ENCODE data around the gene TGFB3.

Gene TGFB3

GRCh38 chr14:75970989-75971388 lies 10.8 kb downstream of the TGFB3 start:
- H2AFZ ChIP-seq (ENCODE audit: low read depth, low read length, severe bottlenecking): no peak overlapping the region
- no peak overlapping the region for H3K9ac ChIP-seq (ENCODE audit: low read length)
- H3K4me2 ChIP-seq (ENCODE audit: low read depth, low read length, poor library complexity, severe bottlenecking): no peak overlapping the region
- no peaks in the 10 kb centered on the region for H3K27me3 ChIP-seq (ENCODE audit: low read length)
- no peaks in the 10 kb centered on the region for H3K79me2 ChIP-seq (ENCODE audit: insufficient read depth, low read length)
- H4K20me1 ChIP-seq (ENCODE audit: low read depth, low read length): no peaks in the 10 kb centered on the region
- no peaks in the 10 kb centered on the region for H3F3A ChIP-seq (ENCODE audit: insufficient read depth)
- H3K9me3 ChIP-seq (ENCODE audit: insufficient read depth, low read length): no peaks in the 10 kb centered on the region
- H3K27ac ChIP-seq (ENCODE audit: low read depth, low read length): no peak overlapping the region
- no peaks in the 10 kb centered on the region for H3K36me3 ChIP-seq (ENCODE audit: low read length)
- H3K4me3 ChIP-seq (ENCODE audit: insufficient read depth, low read length, poor library complexity, severe bottlenecking): no peak overlapping the region
- no peaks in the 10 kb centered on the region for H3K9me2 ChIP-seq (replicated peaks; ENCODE audit: insufficient read depth, low read length)
- no peak for TF ChIP-seq EZH2phosphoT487 (conservative IDR thresholded peaks at IDR 0.05; ENCODE audit: low read length)
- TF ChIP-seq CTCF (IDR thresholded peaks at IDR 0.05; ENCODE audit: insufficient read depth, low read length, poor library complexity, severe bottlenecking): no peak

- Histone ChIP-seq H4K20me1 (ENCODE audit: low read depth, low read length) (no peaks in the 10 kb centered on the region), H3K9me3 (ENCODE audit: insufficient read depth, low read length) (no peaks in the 10 kb centered on the region), H3K79me2 (ENCODE audit: insufficient read depth, low read length) (no peaks in the 10 kb centered on the region), H3K27ac (ENCODE audit: low read depth, low read length) (no peak overlapping the region), H3K9ac (ENCODE audit: low read length) (no peak overlapping the region), H3K4me3 (ENCODE audit: insufficient read depth, low read length, poor library complexity, severe bottlenecking) (no peak overlapping the region), H3F3A (ENCODE audit: insufficient read depth) (no peaks in the 10 kb centered on the region), H3K4me2 (ENCODE audit: low read depth, low read length, poor library complexity, severe bottlenecking) (no peak overlapping the region), H3K27me3 (ENCODE audit: low read length) (no peaks in the 10 kb centered on the region), H2AFZ (ENCODE audit: low read depth, low read length, severe bottlenecking) (no peak overlapping the region), H3K36me3 (ENCODE audit: low read length) (no peaks in the 10 kb centered on the region), H3K9me2 (replicated peaks; ENCODE audit: insufficient read depth, low read length) (no peaks in the 10 kb centered on the region)
- no peak for TF ChIP-seq EZH2phosphoT487 (conservative IDR thresholded peaks at IDR 0.05; ENCODE audit: low read length)
Observed at GRCh38 chr14:75969891-75970290, 11.9 kb downstream of the TGFB3 start.

- no peak overlapping the region for H3K4me3 ChIP-seq (ENCODE audit: insufficient read depth, low read length, poor library complexity, severe bottlenecking)
- no peaks in the 10 kb centered on the region for H3K9me2 ChIP-seq (replicated peaks; ENCODE audit: insufficient read depth, low read length)
- no peaks in the 10 kb centered on the region for H4K20me1 ChIP-seq (ENCODE audit: low read depth, low read length)
- no peak overlapping the region for H3K9ac ChIP-seq (ENCODE audit: low read length)
- no peak for TF ChIP-seq EZH2phosphoT487 (conservative IDR thresholded peaks at IDR 0.05; ENCODE audit: low read length)
- TF ChIP-seq CTCF (IDR thresholded peaks at IDR 0.05; ENCODE audit: insufficient read depth, low read length, poor library complexity, severe bottlenecking): no peak
- no peaks in the 10 kb centered on the region for H3K79me2 ChIP-seq (ENCODE audit: insufficient read depth, low read length)
- H2AFZ ChIP-seq (ENCODE audit: low read depth, low read length, severe bottlenecking): no peak overlapping the region
- no peak overlapping the region for H3K27ac ChIP-seq (ENCODE audit: low read depth, low read length)
- H3K4me2 ChIP-seq (ENCODE audit: low read depth, low read length, poor library complexity, severe bottlenecking): no peak overlapping the region
- H3K36me3 ChIP-seq (ENCODE audit: low read length): no peaks in the 10 kb centered on the region
- H3F3A ChIP-seq (ENCODE audit: insufficient read depth): no peaks in the 10 kb centered on the region
- H3K27me3 ChIP-seq (ENCODE audit: low read length): no peaks in the 10 kb centered on the region
- H3K9me3 ChIP-seq (ENCODE audit: insufficient read depth, low read length): no peaks in the 10 kb centered on the region
Observed at GRCh38 chr14:75969126-75969525, 12.7 kb downstream of the TGFB3 start.

GRCh38 chr14:75968456-75968855 lies 13.3 kb downstream of the TGFB3 start:
- no peaks in the 10 kb centered on the region for H3K36me3 ChIP-seq (ENCODE audit: low read length)
- no peak overlapping the region for H3K4me3 ChIP-seq (ENCODE audit: insufficient read depth, low read length, poor library complexity, severe bottlenecking)
- no peaks in the 10 kb centered on the region for H3K9me3 ChIP-seq (ENCODE audit: insufficient read depth, low read length)
- no peak overlapping the region for H3K4me2 ChIP-seq (ENCODE audit: low read depth, low read length, poor library complexity, severe bottlenecking)
- no peak overlapping the region for H2AFZ ChIP-seq (ENCODE audit: low read depth, low read length, severe bottlenecking)
- H3K27ac ChIP-seq (ENCODE audit: low read depth, low read length): no peak overlapping the region
- no peaks in the 10 kb centered on the region for H3K79me2 ChIP-seq (ENCODE audit: insufficient read depth, low read length)
- no peaks in the 10 kb centered on the region for H4K20me1 ChIP-seq (ENCODE audit: low read depth, low read length)
- H3F3A ChIP-seq (ENCODE audit: insufficient read depth): no peaks in the 10 kb centered on the region
- no peaks in the 10 kb centered on the region for H3K9me2 ChIP-seq (replicated peaks; ENCODE audit: insufficient read depth, low read length)
- TF ChIP-seq CTCF (IDR thresholded peaks at IDR 0.05; ENCODE audit: insufficient read depth, low read length, poor library complexity, severe bottlenecking): no peak
- TF ChIP-seq EZH2phosphoT487 (conservative IDR thresholded peaks at IDR 0.05; ENCODE audit: low read length): no peak
- H3K27me3 ChIP-seq (ENCODE audit: low read length): no peaks in the 10 kb centered on the region
- no peak overlapping the region for H3K9ac ChIP-seq (ENCODE audit: low read length)
